ENCODE measurements around the gene FAM3D. TPM values are rescaled to one million over a fixed set of nuclear protein-coding genes. Genes with fewer than 3 reads are reported as not detected.

Gene FAM3D
- total RNA-seq, 1 experiment from 2014 or later: not detected

DNA sequence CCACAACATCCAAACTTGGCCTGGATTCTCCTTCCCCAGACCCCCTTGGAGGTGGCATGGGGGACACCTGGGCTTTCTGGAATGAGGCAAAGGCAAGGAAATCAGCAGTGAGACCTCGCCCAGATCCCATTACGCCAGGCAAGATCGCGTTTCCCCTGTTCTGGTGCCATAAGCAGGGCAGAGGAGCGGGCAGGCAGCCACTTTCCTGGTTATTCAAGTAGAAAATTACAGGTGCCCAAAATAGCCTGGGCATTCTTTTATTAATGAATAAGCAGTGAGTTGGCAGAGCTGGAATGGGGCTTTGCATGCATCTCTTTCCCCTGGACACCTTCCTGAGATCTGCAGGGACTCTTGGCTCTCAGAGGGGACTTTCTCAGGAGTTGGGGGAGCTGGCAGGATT is 57.9 kb downstream of the FAM3D start:
- ChIA-PET POLR2A (no interaction called here), CTCF (no interaction called here)
- Histone ChIP-seq H3K27me3 (ENCODE audit: control insufficient read depth, insufficient read depth, low read length) (no peaks in the 10 kb centered on the region), H3K36me3 (ENCODE audit: control insufficient read depth, insufficient read depth, low read length) (no peaks in the 10 kb centered on the region), H3K27ac (ENCODE audit: low read length) (no peak overlapping the region), H3K4me3 (ENCODE audit: low read depth in 2 of 2, low read length in 2 of 2) (no peak overlapping the region), H3K4me1 (ENCODE audit: control insufficient read depth, insufficient read depth, low read length) (no peaks in the 10 kb centered on the region; the same call in 1 of the 2 replicates), H3K9me3 (ENCODE audit: control insufficient read depth, insufficient read depth, low read depth, low read length) (no peaks in the 10 kb centered on the region)
- intact Hi-C loops (cut with micrococcal nuclease; ENCODE audit: unreplicated experiment) (no loop called here), in situ Hi-C loops (cut with HindIII; ENCODE audit: low pct_unique_long_range_greater_than_20kb, low sequenced_read_pairs) (no loop called here)
- DNase-seq (ENCODE audit: low read depth, low spot score) (no peak), ATAC-seq (no peak)
- BruUV-seq (replicated peaks): no TSS peak
- no peak for TF ChIP-seq SIN3A (IDR thresholded peaks at IDR 0.05; ENCODE audit: borderline replicate concordance, insufficient read depth, low read depth, low read length)
- TF ChIP-seq, protein P1, sequence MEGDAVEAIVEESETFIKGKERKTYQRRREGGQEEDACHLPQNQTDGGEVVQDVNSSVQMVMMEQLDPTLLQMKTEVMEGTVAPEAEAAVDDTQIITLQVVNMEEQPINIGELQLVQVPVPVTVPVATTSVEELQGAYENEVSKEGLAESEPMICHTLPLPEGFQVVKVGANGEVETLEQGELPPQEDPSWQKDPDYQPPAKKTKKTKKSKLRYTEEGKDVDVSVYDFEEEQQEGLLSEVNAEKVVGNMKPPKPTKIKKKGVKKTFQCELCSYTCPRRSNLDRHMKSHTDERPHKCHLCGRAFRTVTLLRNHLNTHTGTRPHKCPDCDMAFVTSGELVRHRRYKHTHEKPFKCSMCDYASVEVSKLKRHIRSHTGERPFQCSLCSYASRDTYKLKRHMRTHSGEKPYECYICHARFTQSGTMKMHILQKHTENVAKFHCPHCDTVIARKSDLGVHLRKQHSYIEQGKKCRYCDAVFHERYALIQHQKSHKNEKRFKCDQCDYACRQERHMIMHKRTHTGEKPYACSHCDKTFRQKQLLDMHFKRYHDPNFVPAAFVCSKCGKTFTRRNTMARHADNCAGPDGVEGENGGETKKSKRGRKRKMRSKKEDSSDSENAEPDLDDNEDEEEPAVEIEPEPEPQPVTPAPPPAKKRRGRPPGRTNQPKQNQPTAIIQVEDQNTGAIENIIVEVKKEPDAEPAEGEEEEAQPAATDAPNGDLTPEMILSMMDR (IDR thresholded peaks at IDR 0.05): no peak
- no peak for TF ChIP-seq POLR2AphosphoS5 (IDR thresholded peaks at IDR 0.05; ENCODE audit: low read depth, low read length)
- no peak for TF ChIP-seq TCF7L2 (IDR thresholded peaks at IDR 0.05; ENCODE audit: low read depth, low read length)
- TF ChIP-seq, protein P2, sequence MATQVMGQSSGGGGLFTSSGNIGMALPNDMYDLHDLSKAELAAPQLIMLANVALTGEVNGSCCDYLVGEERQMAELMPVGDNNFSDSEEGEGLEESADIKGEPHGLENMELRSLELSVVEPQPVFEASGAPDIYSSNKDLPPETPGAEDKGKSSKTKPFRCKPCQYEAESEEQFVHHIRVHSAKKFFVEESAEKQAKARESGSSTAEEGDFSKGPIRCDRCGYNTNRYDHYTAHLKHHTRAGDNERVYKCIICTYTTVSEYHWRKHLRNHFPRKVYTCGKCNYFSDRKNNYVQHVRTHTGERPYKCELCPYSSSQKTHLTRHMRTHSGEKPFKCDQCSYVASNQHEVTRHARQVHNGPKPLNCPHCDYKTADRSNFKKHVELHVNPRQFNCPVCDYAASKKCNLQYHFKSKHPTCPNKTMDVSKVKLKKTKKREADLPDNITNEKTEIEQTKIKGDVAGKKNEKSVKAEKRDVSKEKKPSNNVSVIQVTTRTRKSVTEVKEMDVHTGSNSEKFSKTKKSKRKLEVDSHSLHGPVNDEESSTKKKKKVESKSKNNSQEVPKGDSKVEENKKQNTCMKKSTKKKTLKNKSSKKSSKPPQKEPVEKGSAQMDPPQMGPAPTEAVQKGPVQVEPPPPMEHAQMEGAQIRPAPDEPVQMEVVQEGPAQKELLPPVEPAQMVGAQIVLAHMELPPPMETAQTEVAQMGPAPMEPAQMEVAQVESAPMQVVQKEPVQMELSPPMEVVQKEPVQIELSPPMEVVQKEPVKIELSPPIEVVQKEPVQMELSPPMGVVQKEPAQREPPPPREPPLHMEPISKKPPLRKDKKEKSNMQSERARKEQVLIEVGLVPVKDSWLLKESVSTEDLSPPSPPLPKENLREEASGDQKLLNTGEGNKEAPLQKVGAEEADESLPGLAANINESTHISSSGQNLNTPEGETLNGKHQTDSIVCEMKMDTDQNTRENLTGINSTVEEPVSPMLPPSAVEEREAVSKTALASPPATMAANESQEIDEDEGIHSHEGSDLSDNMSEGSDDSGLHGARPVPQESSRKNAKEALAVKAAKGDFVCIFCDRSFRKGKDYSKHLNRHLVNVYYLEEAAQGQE (IDR thresholded peaks at IDR 0.05; ENCODE audit: insufficient read depth in 1 of 2, low read depth in 2 of 2, low read length in 1 of 2): no peak

- no peaks in the 10 kb centered on the region for H3K27me3 ChIP-seq (ENCODE audit: control insufficient read depth, insufficient read depth, low read length)
- BruUV-seq (replicated peaks): no TSS peak
- intact Hi-C loops (cut with micrococcal nuclease; ENCODE audit: unreplicated experiment): no loop called here
- H3K4me3 ChIP-seq (ENCODE audit: low read depth in 2 of 2, low read length in 2 of 2): no peak overlapping the region
- DNase-seq (ENCODE audit: low read depth, low spot score) (no peak), ATAC-seq (no peak)
- CTCF ChIA-PET: no interaction called here
- POLR2A ChIA-PET: no interaction called here
- H3K9me3 ChIP-seq (ENCODE audit: control insufficient read depth, insufficient read depth, low read depth, low read length): no peaks in the 10 kb centered on the region
- in situ Hi-C loops (cut with HindIII; ENCODE audit: low pct_unique_long_range_greater_than_20kb, low sequenced_read_pairs): no loop called here
- TF ChIP-seq POLR2AphosphoS5 (IDR thresholded peaks at IDR 0.05; ENCODE audit: low read depth, low read length): no peak
- TF ChIP-seq, protein P2 (IDR thresholded peaks at IDR 0.05; ENCODE audit: insufficient read depth in 1 of 2, low read depth in 2 of 2, low read length in 1 of 2): no peak
- no peak for TF ChIP-seq SIN3A (IDR thresholded peaks at IDR 0.05; ENCODE audit: borderline replicate concordance, insufficient read depth, low read depth, low read length)
- TF ChIP-seq TCF7L2 (IDR thresholded peaks at IDR 0.05; ENCODE audit: low read depth, low read length): no peak
- TF ChIP-seq, protein P1 (IDR thresholded peaks at IDR 0.05): no peak
- no peaks in the 10 kb centered on the region for H3K36me3 ChIP-seq (ENCODE audit: control insufficient read depth, insufficient read depth, low read length)
- H3K27ac ChIP-seq (ENCODE audit: low read length): no peak overlapping the region
- no peaks in the 10 kb centered on the region; the same call in 1 of the 2 replicates for H3K4me1 ChIP-seq (ENCODE audit: control insufficient read depth, insufficient read depth, low read length)
Measured at GRCh38 chr3:58607816-58608215, 58.8 kb downstream of the FAM3D start.

All from Panc1 (cell line).